ENCODE measurements around the gene OR14A2. TPM values are rescaled to one million over a fixed set of nuclear protein-coding genes. Genes with fewer than 3 reads are reported as not detected.
A peak's percentile ranks its signal among the peaks of the same experiment; 100 is the strongest.
"Not testable (repeated sequence)": the region's sequence is repeated elsewhere in the genome, so short reads cannot be mapped to it uniquely, and the experiment has no call there.

OR14A2 gene
- total and polyA plus RNA-seq, 2 experiments from 2014 or later: not detected

DNA sequence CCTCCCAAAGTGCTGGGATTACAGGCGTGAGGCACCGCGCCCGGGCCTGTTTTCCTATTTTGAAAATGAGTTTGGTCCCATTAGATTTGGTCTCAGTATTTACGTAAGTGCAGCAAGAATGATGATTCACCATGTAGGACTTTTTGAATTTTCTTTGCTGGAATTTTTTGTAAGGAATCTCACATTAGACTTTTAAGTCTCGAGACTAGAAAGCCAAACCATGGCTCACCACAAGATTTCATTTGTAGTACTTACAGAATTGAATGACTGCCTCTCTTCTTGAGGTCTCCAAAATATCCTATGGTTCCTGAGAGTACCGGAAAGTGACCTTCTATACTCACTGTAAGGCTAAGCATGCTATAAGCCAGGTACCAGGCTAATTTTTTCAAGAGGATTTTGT is 325 bp downstream of the OR14A2 start:
- Histone ChIP-seq H3K27me3 (no peaks in the 10 kb centered on the region), H3K27ac (no peak overlapping the region), H3K36me3 (no peaks in the 10 kb centered on the region), H3K9me3 (ENCODE audit: low read depth) (no peaks in the 10 kb centered on the region), H3K4me1 (ENCODE audit: low read depth) (no peaks in the 10 kb centered on the region), H3K4me3 (no peak overlapping the region)
- DNase-seq (ENCODE audit: low read depth in 1 of 2, low spot score in 1 of 2): peak in 1 of 2 donors; percentile 1
- TF ChIP-seq, protein P1, sequence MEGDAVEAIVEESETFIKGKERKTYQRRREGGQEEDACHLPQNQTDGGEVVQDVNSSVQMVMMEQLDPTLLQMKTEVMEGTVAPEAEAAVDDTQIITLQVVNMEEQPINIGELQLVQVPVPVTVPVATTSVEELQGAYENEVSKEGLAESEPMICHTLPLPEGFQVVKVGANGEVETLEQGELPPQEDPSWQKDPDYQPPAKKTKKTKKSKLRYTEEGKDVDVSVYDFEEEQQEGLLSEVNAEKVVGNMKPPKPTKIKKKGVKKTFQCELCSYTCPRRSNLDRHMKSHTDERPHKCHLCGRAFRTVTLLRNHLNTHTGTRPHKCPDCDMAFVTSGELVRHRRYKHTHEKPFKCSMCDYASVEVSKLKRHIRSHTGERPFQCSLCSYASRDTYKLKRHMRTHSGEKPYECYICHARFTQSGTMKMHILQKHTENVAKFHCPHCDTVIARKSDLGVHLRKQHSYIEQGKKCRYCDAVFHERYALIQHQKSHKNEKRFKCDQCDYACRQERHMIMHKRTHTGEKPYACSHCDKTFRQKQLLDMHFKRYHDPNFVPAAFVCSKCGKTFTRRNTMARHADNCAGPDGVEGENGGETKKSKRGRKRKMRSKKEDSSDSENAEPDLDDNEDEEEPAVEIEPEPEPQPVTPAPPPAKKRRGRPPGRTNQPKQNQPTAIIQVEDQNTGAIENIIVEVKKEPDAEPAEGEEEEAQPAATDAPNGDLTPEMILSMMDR (IDR thresholded peaks at IDR 0.05; ENCODE audit: low read depth, low read length): no peak

DNA sequence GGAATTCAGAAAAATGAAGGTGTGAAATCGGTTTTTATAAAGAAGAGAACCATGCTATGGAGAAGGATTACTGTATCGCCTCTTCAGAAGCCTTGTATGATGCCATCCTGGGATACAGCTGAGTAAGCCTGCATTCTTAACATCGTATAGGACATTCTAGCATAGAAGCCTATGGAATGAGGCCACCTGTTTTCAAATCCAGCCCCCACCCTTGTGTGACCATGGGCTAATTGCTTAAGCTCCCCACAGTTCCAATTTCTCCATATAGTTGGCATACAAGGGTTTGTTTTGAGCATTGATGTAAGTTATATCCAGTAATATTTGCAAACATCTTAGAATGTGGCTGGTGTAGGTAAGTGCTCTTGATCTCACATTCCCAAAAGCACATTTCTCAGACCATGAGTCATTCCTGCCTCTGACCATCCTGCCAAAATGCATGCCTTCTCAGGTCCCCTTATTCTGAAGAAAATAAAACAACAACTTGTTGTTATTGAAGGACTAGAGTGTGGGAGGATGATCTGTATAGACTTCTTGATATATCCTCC is 1.5 kb downstream of the OR14A2 start:
- no peaks in the 10 kb centered on the region for H3K27me3 ChIP-seq
- no peak overlapping the region for H3K4me3 ChIP-seq
- TF ChIP-seq, protein P1 (IDR thresholded peaks at IDR 0.05; ENCODE audit: low read depth, low read length): no peak
- H3K4me1 ChIP-seq (ENCODE audit: low read depth): no peaks in the 10 kb centered on the region
- no peaks in the 10 kb centered on the region for H3K36me3 ChIP-seq
- no peak overlapping the region for H3K27ac ChIP-seq
- no peak for DNase-seq (ENCODE audit: low read depth in 1 of 2, low spot score in 1 of 2)
- no peaks in the 10 kb centered on the region for H3K9me3 ChIP-seq (ENCODE audit: low read depth)

DNA sequence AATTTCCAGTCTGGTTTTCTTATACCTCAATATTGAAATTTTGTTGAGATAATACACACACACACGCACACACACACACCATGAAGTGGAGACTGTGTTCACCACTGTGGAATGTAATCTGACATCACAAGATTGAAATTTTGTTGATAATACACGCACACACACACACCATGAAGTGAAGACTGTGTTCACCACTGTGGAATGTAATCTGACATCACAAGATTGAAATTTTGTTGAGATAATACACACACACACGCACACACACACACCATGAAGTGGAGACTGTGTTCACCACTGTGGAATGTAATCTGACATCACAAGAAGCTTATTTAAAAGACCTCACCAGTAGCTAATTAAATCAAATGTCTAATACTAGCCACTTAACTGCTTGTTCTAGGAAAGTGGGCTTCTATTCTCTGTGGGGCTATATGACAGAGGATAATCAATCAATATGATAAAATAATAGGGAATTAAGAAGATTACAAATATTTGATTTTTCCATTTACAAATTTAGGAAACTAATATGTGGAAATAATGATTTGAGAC is 5.7 kb downstream of the OR14A2 start:
- H3K9me3 ChIP-seq (ENCODE audit: low read depth); H3K27ac ChIP-seq; H3K4me3 ChIP-seq; H3K36me3 ChIP-seq; H3K4me1 ChIP-seq (ENCODE audit: low read depth); H3K27me3 ChIP-seq: not testable (repeated sequence)
- DNase-seq (ENCODE audit: low read depth in 1 of 2, low spot score in 1 of 2): peak in 1 of 2 donors; percentile 13

DNA sequence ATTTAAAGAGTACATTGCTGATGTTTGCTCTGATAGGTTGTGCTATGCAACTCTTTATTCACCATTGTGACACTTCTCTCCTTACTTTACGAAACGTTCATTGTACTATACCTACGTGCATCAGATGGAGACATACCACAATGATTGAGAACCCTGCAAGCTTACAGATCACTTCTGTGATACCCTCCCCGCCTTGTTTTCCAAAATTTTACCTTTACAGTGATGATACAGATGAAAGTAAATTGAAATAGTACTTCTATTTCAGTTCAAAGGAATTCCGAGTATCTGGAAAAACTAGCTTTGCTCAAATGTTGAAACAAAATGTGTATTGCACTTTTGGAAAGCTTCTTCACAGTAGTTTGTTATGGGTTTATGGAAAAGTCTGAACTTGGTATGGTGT is 6.2 kb downstream of the OR14A2 start:
- Histone ChIP-seq H3K4me3 (no peak overlapping the region), H3K27ac (no peak overlapping the region), H3K36me3 (no peaks in the 10 kb centered on the region), H3K9me3 (ENCODE audit: low read depth) (no peaks in the 10 kb centered on the region), H3K4me1 (ENCODE audit: low read depth) (no peaks in the 10 kb centered on the region), H3K27me3 (no peaks in the 10 kb centered on the region)
- no peak for DNase-seq (ENCODE audit: low read depth in 1 of 2, low spot score in 1 of 2)
- TF ChIP-seq, protein P1 (IDR thresholded peaks at IDR 0.05; ENCODE audit: low read depth, low read length): no peak

DNA sequence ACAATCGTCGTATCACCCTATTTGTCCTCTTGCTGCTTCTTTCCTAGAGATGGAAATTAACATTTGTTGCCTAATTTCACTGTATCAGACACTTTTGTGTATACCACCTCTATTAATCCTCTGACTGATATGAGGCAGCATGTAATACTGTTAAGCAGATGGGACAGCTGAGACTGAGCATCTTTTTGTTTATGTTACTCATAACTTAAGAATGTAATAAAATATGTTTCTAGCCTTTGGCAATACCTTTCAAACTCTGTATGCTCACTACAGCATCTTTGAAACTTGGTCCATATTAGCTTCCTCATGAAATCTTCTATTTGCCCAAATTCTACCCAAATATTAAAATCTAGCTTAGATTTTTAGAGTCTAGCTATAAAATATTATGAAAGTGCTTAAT is 7.2 kb downstream of the OR14A2 start:
- TF ChIP-seq, protein P1 (IDR thresholded peaks at IDR 0.05; ENCODE audit: low read depth, low read length): no peak
- Histone ChIP-seq H3K4me1 (ENCODE audit: low read depth) (no peaks in the 10 kb centered on the region), H3K27me3 (no peaks in the 10 kb centered on the region), H3K27ac (no peak overlapping the region), H3K4me3 (no peak overlapping the region), H3K36me3 (no peaks in the 10 kb centered on the region), H3K9me3 (ENCODE audit: low read depth) (no peaks in the 10 kb centered on the region)
- no peak for DNase-seq (ENCODE audit: low read depth in 1 of 2, low spot score in 1 of 2)

DNA sequence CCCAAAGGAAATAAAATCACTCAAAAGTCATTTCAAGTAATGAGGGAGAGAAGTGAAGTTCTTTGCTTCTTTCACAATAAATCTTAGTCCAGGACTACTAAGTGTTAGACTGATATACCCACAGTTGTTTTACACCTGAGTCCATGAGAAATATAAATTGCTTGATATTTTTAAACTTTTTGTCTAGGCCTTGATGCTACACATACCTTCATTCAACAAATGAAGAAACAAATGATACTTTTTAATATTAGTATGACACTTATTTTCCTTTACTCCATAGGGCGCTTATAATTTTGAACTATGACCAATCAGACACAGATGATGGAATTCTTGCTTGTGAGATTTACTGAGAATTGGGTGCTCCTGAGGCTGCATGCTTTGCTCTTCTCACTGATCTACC is 9.6 kb downstream of the OR14A2 start, which contains the start of gene OR14K1:
Gene OR14K1 (plus strand): TSS at position 301 of the 400 bp plus-strand sequence. CDS start 0 bp downstream, at position 301.
- no peak within 1 kb of the TSS for H3K27ac ChIP-seq
- H3K36me3 ChIP-seq: no peaks in the 10 kb centered on the region
- H3K4me1 ChIP-seq (ENCODE audit: low read depth): no peaks in the 10 kb centered on the region
- H3K4me3 ChIP-seq: no peak within 1 kb of the TSS
- no peaks in the 10 kb centered on the region for H3K27me3 ChIP-seq
- no peaks in the 10 kb centered on the region for H3K9me3 ChIP-seq (ENCODE audit: low read depth)
- no peak for DNase-seq (ENCODE audit: low read depth in 1 of 2, low spot score in 1 of 2)
- TF ChIP-seq, protein P1 (IDR thresholded peaks at IDR 0.05; ENCODE audit: low read depth, low read length): no peak
